Parathyroid adenoma (tissue), 2 donors: ENCODE data around the gene AP3B2.

ENCODE experiments used
- H2AFZ ChIP-seq: fragments of 300-600 bp; sonication (generic); one replicate; pipeline ENCODE4 v1.7.0; 2017; ENCODE audit warnings: antibody characterized with exemption, mild to moderate bottlenecking
- H3K27ac ChIP-seq: fragments of 300-600 bp; sonication (generic); one replicate; pipeline ENCODE4 v1.7.0; 2017
- H3K27me3 ChIP-seq: fragments of 300-600 bp; sonication (generic); one replicate; pipeline ENCODE4 v1.7.0; 2017; ENCODE audit warnings: low read length; ENCODE audit not compliant: control insufficient read depth, insufficient read depth
- H3K36me3 ChIP-seq: fragments of 300-600 bp; sonication (generic); one replicate; pipeline ENCODE4 v1.7.0; 2017; ENCODE audit warnings: low read length; ENCODE audit not compliant: control insufficient read depth, insufficient read depth
- H3K4me1 ChIP-seq: fragments of 300-600 bp; sonication (generic); one replicate; pipeline ENCODE4 v1.7.0; 2017; ENCODE audit warnings: control low read depth
- H3K4me2 ChIP-seq: fragments of 300-600 bp; sonication (generic); one replicate; pipeline ENCODE4 v1.7.0; 2017; ENCODE audit warnings: low read length
- H3K4me3 ChIP-seq: fragments of 300-600 bp; sonication (generic); one replicate; pipeline ENCODE4 v1.7.0; 2017; ENCODE audit warnings: low read depth, low read length
- H3K79me2 ChIP-seq: fragments of 300-600 bp; sonication (generic); one replicate; pipeline ENCODE4 v1.7.0; 2017; ENCODE audit warnings: control low read depth
- H3K9ac ChIP-seq: fragments of 300-600 bp; sonication (generic); one replicate; pipeline ENCODE4 v1.7.0; 2017; ENCODE audit warnings: mild to moderate bottlenecking
- H3K9me3 ChIP-seq: fragments of 300-600 bp; sonication (generic); one replicate; pipeline ENCODE4 v1.7.0; 2017; ENCODE audit warnings: low read length; ENCODE audit not compliant: control insufficient read depth
- CTCF ChIP-seq: fragments of 300-600 bp; sonication (generic); IDR thresholded peaks from one replicate; pipeline ENCODE4 v1.7.0; 2017; ENCODE audit warnings: antibody characterized with exemption, mild to moderate bottlenecking
- donor health status: primary hyperparathyroidism.

Gene AP3B2

GRCh38 chr15:82643992-82644391 lies 65.7 kb downstream of the AP3B2 start:
- Histone ChIP-seq H3K9ac (no peak overlapping the region), H3K27ac (no peak overlapping the region), H3K79me2 (no peaks in the 10 kb centered on the region), H3K9me3 (no peaks in the 10 kb centered on the region), H3K4me2 (no peak overlapping the region), H3K4me3 (no peak overlapping the region), H3K27me3 (no peaks in the 10 kb centered on the region), H3K36me3 (no peaks in the 10 kb centered on the region), H3K4me1 (peaks cover 3% of the 10 kb centered on the region), H2AFZ (no peak overlapping the region)
- TF ChIP-seq CTCF: no peak

GRCh38 chr15:82642656-82643055 lies 67.0 kb downstream of the AP3B2 start:
- Histone ChIP-seq H3K9me3 (no peaks in the 10 kb centered on the region), H3K4me3 (no peak overlapping the region), H3K27me3 (no peaks in the 10 kb centered on the region), H3K9ac (no peak overlapping the region), H3K4me1 (peaks cover 3% of the 10 kb centered on the region), H3K27ac (no peak overlapping the region), H3K36me3 (no peaks in the 10 kb centered on the region), H2AFZ (no peak overlapping the region), H3K4me2 (no peak overlapping the region), H3K79me2 (no peaks in the 10 kb centered on the region)
- TF ChIP-seq CTCF: no peak

- Histone ChIP-seq H2AFZ (no peak overlapping the region), H3K4me2 (no peak overlapping the region), H3K36me3 (no peaks in the 10 kb centered on the region), H3K4me1 (peaks cover 3% of the 10 kb centered on the region), H3K4me3 (no peak overlapping the region), H3K79me2 (no peaks in the 10 kb centered on the region), H3K27ac (no peak overlapping the region), H3K9me3 (no peaks in the 10 kb centered on the region), H3K9ac (no peak overlapping the region), H3K27me3 (no peaks in the 10 kb centered on the region)
- TF ChIP-seq CTCF: no peak
These were observed 68.4 kb downstream of the AP3B2 start for GRCh38 chr15:82641129-82641798.

- H3K27me3 ChIP-seq: no peaks in the 10 kb centered on the region
These were observed 69.0 kb downstream of the AP3B2 start for GRCh38 chr15:82640672-82641071.

More at GRCh38 chr15:82640672-82641071, 69.0 kb downstream of the AP3B2 start:
- Histone ChIP-seq H3K27ac (no peak overlapping the region), H3K4me1 (peaks cover 3% of the 10 kb centered on the region), H3K9me3 (no peaks in the 10 kb centered on the region), H3K9ac (no peak overlapping the region), H3K79me2 (no peaks in the 10 kb centered on the region), H3K4me3 (no peak overlapping the region), H3K36me3 (no peaks in the 10 kb centered on the region), H3K4me2 (no peak overlapping the region), H2AFZ (no peak overlapping the region)
- no peak for TF ChIP-seq CTCF
